K562 (cell line): ENCODE results near the gene STIM1. TPM values are rescaled to one million over a fixed set of nuclear protein-coding genes. Genes with fewer than 3 reads are reported as not detected.

ENCODE experiments used
- DNMT1 ChIP-seq: fragments of 450-650 bp; IDR thresholded peaks from 2 replicates; pipeline ENCODE4 v1.6.1; 2016; ENCODE audit warnings: antibody characterized with exemption, mild to moderate bottlenecking
- SAFB2 ChIP-seq: fragments of 200-400 bp; formaldehyde crosslinking; IDR thresholded peaks from 2 replicates; pipeline ENCODE4 v1.6.1; 2018; ENCODE audit warnings: borderline replicate concordance, low read length, low read depth, moderate library complexity; ENCODE audit not compliant: severe bottlenecking
- ZBTB40 ChIP-seq, 2 experiments: fragments of 450-650 bp in 1 of 2; sonication (generic) in 1 of 2; formaldehyde crosslinking in 1 of 2; IDR thresholded peaks; 2 replicates each; pipeline versions ENCODE4 v1.7.1 to v1.9.0; 2016 to 2022; ENCODE audit warnings: inconsistent platforms in 1 of 2, mild to moderate bottlenecking in 1 of 2, missing genetic modification reagents in 1 of 2
- polyA plus RNA-seq, 8 experiments: library from polyadenylated mRNA; depleted of rRNA in 4 of 8; stranded (reverse) in 5 of 8; unstranded in 3 of 8; fragments of >200 nt; fragmentation: Nextera tagmentation in 2 of 8; fragmentation: Illumina TruSeq in 1 of 8; extraction: Ambion mirVana in 2 of 8; extraction: Trizol in 1 of 8; gene quantifications; 2 replicates each; pipeline versions ENCODE4 v1.2.1 to v1.2.3, GENCODE V29; 2011 to 2014; ENCODE audit warnings: inconsistent platforms in 1 of 8, missing spikeins in 1 of 8
- total RNA-seq, 7 experiments: library from RNA; depleted of rRNA in 6 of 7; stranded (reverse); fragments of >200 nt in 6 of 7; fragmentation: Illumina TruSeq in 2 of 7; extraction: Trizol in 2 of 7; gene quantifications; 2 replicates each; pipeline versions ENCODE4 v1.2.1 to v1.2.3, GENCODE V29; 2011 to 2021; ENCODE audit warnings: low replicate concordance in 1 of 7
- TF ChIP-seq, protein P1 (sequence below): sonication (generic); formaldehyde crosslinking; IDR thresholded peaks from 2 replicates; pipeline ENCODE4 v1.8.0; 2022; ENCODE audit warnings: mild to moderate bottlenecking, missing genetic modification reagents, borderline replicate concordance

STIM1 gene
- total and polyA plus RNA-seq, 9 of the 15 experiments (the other 6 are each of a cell fraction or from before 2014, with no cell fraction given) = 7.7 to 50.5 (median 22.5) TPM

DNA sequence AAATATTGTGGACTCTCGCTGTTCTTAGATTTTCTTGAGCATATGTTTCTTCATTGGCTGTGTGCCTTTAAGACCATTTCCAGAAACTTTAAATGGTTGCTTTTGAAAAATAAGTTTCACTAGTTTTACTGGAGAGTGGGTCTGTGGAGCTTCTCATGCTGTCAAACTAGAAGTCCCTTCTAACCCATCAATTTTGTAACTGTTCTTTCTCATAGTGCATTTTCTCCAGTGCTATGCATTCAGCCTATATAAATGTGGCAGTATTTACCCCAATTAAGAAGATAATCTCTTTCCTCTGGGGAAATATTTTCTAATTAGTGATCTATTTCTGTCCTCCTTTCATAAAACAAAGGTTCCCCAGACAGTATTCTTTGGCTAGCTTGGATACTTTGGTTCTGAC is 141.2 kb downstream of the STIM1 start (continued):
- TF ChIP-seq, protein P1, sequence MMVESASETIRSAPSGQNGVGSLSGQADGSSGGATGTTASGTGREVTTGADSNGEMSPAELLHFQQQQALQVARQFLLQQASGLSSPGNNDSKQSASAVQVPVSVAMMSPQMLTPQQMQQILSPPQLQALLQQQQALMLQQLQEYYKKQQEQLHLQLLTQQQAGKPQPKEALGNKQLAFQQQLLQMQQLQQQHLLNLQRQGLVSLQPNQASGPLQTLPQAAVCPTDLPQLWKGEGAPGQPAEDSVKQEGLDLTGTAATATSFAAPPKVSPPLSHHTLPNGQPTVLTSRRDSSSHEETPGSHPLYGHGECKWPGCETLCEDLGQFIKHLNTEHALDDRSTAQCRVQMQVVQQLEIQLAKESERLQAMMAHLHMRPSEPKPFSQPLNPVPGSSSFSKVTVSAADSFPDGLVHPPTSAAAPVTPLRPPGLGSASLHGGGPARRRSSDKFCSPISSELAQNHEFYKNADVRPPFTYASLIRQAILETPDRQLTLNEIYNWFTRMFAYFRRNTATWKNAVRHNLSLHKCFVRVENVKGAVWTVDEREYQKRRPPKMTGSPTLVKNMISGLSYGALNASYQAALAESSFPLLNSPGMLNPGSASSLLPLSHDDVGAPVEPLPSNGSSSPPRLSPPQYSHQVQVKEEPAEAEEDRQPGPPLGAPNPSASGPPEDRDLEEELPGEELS (CRISPR knock-in tag) = no peak
- TF ChIP-seq SAFB2 = no peak
- TF ChIP-seq DNMT1 = no peak
- no peak for TF ChIP-seq ZBTB40 (IDR thresholded peaks at IDR 0.05)
- TF ChIP-seq ZBTB40 (CRISPR knock-in tag; IDR thresholded peaks at IDR 0.05) = no peak
